ENCODE measurements around the gene SSRP1.
A peak's percentile ranks its signal among the peaks of the same experiment; 100 is the strongest.
"Not testable (repeated sequence)": the region's sequence is repeated elsewhere in the genome, so short reads cannot be mapped to it uniquely, and the experiment has no call there.

SSRP1 gene

DNA sequence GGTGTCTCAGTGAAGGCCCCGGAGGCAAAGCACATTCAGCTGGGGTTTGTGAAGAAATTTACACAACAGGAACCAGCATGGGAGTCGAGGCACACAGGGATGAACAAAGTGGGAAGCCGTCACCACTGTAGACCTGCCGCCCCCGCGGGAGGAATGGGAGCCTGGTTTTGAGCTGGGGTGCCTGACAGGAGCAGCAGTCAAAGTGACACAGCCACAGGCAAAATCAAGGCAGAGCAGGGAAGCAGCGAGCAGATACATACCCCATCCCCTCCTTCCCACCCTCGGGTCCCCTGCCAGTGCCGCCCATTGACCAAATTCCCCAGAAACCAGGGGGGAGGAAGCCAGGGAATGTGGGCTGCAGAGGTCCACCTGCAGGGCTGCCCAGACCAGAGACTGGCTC lies 23.3 kb upstream of the SSRP1 start:
- no peak for DNase-seq

- DNase-seq = no peak
These were observed 22.9 kb upstream of the SSRP1 start for GRCh38 chr11:57358543-57358961.

DNA sequence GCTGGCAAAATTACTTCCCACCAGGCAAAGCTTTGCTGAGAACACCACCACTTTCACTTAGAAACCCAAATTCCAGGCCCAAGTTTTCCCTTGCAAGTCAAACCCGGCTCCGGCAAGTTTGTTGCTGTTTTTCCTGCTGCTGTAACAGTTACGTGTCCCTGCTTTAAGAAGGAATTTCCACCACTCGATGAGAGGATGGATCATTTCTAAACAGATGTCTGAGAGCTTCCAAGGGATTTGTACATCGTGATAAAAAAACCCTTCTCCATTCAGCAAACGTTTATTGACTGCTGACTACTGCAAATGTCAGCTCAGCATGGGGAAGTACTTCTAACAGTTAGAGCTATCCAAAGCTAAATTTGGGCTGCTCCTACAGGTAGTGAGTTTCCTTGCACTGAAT lies 22.2 kb upstream of the SSRP1 start:
- no peak for DNase-seq

DNA sequence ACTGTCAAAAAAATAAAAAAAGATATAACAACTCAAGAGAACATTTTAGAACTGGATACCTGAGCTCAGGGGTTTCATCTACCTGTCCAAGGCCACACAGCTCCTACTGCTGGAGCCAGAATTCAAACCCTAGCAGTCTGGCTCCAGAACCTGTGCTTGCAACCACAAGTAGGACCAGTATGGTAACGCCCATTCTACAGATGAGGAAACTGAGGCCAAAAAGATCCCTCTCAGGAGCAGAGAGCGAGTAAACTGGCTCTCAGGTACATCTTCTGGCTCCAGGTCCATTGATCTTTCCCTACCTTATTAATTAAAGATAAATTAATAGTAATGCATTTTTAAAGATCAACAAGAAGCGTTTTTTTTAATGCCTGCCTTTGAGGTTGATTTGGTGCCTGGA lies 21.6 kb upstream of the SSRP1 start:
- no peak for DNase-seq

GRCh38 chr11:57356268-57356667 lies 20.6 kb upstream of the SSRP1 start:
- DNase-seq = no peak

DNA sequence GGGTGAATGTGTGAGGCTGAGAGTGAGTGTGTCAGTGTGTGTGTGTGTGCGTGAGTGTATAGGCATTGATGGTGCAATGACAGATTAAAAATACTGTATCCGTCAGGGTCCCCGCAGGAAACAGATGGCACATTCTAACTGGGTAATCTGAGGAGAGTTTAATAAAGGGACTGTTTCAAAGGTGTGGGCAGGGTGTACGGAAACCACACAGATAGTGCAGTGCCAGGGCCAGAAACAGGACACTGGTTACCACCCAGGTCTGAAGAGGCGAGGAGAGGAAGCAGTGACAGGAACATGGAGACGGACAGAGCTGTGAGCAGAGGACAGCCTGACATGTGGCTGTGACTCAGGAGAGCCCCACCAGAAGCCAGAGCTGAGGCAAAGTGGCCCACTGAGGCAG lies 19.0 kb upstream of the SSRP1 start:
- peak in 1 of 2 experiments; percentile 33 for DNase-seq

- no peak for DNase-seq
These were observed 18.2 kb upstream of the SSRP1 start for GRCh38 chr11:57353852-57354251.

DNA sequence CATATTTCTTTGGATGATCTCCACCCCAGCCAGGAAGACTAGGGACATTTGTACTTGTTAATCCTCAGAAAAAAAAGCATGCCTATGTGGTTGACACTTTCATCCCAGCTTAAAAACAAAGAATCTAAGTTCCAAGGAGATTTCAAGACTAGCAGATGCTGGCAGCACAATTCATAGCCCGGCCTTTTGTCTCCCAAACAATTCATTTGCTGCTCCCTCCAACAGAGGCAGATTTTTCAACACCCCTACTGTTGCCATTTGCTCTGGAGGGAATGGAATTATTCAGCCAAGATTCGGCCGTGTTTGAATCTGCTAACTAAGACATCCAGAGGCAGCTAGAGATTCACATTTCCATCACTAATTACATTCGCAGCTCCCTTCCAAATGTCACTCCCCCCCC lies 17.8 kb upstream of the SSRP1 start:
- DNase-seq = no peak

DNA sequence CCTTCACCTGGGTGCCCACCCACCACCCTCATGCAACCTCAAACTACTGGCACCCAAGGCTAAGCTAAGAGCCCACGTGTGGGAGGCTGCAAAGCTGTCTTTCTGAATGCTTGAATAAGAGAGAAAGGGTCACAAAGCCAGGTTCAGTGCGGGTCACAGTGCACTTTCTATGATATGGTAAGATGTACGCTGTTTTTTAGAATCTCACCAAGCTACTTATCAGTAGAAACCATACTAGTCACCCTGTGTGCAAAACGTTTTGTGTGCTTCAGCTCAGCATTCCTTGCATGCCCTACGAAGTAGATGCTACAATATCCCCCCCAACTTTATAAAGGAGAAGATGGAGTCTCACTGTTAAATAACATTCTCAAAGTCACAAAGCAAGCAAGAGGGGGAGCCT lies 17.3 kb upstream of the SSRP1 start:
- no peak for DNase-seq

- DNase-seq = no peak
These were observed 14.0 kb upstream of the SSRP1 start for GRCh38 chr11:57349491-57350274.

- DNase-seq = no peak
These were observed 13.1 kb upstream of the SSRP1 start for GRCh38 chr11:57348636-57349313.

DNA sequence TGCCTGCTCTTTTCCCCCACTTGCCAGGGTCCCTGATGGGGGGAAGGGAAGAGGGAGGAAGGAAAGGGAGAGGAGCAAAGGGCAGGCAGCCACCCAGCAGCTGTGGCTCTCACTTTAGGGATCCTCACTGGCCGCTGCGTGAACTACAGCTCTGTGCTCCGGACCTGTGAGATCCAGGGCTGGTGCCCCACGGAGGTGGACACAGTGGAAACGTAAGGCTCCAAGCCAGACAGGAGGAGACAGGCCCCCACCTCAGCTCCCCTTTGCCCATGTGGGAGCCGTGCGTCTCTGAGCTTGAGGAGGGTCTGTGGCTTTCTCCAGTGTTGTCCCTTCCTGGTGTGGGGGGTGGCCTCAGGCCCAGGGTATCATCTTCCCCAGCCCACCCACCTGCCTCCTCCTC lies 12.4 kb upstream of the SSRP1 start:
- DNase-seq = no peak

GRCh38 chr11:57347336-57347735 lies 11.6 kb upstream of the SSRP1 start:
- no peak for DNase-seq

DNA sequence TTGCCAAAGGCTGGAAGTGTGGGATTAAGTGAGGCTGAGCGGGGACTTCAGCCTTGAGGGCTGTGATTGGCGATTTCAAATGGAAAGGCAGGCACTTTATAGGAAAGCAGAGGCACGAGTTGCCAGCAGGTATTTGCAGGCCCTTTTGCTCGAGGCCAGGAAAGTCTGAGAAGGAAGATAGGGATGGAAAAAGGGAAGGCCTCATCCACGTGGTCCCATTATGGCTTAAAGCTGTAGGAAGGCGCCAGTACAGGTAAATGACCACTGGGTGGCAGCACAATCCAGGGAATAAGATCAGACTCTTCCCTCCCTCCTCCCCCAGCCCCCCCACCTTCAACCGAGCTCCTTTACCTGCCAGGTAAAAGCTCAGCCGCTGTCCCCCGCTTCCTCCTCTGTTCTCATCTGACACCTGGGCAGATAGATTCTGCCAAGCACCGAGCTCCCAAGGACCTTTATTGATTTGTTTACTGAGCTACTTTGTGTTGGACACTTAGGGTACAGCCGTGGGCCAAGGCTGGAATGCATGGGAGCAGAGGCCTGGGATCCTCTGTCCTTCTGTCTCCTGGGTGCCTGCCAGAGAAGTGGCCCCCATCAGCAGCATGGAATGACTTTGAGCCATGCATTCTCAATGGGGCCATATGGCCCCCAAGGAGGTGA lies 10.0 kb upstream of the SSRP1 start:
- DNase-seq = peak; percentile 55 to 56

DNA sequence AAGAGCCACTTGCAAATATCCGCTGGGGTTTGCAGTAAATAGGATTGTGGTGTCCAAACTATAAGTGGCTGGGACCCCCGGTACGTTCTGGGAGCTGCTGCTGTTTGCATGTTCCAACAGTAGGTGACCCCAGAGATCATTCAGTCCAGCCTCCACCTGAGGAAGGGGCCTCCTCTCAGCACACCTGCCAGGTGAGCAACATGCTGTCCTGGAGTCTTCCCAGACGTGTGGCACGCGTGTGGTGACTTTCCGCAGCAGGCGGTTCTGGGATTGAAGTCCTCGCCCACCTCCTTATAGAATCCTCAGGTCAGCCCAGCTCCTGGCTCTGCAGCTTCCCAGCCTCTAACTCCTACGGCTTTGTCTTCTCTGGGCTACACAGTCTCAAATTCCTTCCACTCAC lies 9.1 kb upstream of the SSRP1 start:
- DNase-seq = no peak

GRCh38 chr11:57343825-57344224 lies 8.1 kb upstream of the SSRP1 start:
- no peak for DNase-seq

DNA sequence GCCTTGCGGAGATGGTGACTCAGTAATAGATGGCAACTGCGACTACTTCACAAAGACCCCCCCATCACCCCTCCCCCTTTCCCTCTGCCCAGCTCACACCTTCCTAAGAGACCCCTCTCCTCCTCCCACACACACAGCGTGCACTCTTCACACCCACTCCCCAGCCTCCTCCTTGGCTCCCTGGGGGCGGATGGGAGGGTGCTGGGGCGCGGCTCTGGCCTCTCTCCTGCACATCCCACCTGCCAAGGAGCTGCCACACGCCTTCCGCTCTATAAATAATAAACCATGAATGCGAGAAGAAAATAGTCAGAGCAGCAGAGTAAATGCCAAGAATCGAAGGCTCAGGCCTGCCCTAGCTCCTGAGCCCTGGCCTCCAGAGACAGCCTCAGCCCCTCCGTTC lies 7.0 kb upstream of the SSRP1 start:
- no peak for DNase-seq

DNA sequence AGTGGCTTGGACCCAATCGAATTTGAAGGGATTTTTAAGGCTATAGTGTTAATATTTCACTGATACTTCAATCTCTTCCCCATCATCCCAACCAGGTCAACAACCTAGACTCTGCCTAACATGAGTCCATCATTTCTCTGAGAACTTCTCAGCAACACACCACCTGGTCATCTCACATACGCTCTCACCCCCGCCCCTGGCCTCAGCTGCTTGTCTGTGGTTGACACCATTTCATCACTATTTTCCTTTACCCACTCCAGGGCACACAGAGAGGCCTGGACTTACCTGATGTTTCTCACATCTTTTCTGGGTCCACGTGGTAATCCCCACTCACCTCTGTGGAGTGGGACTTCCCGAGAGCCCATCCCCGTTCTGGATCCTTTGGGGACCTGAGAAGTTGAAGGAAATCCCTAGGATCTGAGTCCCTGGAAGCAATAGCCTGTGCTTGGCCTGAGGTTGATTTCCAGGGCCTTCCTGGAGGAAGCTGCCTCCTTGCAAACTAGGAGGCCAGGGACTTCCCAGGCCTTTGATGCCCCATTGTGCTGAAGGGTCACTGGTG lies 5.6 kb upstream of the SSRP1 start:
- DNase-seq = no peak

DNA sequence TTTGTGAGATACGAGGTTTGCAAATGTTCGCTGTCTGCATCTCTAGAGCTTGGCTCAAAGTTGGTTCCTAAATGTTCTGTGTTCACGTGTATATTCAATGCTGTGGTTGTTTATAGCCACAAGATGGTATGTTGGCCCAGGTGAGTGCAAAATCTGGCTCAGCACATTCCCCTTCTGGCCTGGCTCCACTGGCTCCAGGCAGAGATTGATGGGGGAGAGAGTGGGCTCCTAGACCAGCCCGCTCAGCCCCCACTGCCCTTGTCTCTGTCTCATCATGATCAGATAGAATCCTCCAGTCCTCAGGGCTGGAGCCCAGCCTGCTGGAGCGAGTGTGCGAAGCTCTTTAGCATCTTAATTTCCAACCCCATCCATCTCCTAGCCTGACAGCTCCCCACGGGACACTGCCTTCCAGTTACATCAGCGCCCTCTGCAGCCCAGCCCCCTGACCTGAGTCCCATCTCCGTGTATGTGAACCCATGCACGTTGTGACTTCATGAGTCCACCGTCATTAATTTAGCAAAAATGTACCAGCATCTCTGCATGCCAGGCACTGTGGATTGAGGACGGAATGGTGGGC lies 4.4 kb upstream of the SSRP1 start:
- DNase-seq = no peak

- no peak for DNase-seq
These were observed 3.6 kb upstream of the SSRP1 start for GRCh38 chr11:57339328-57339727.

- no peak for DNase-seq
These were observed 2.5 kb upstream of the SSRP1 start, which contains the start of gene P2RX3 for GRCh38 chr11:57338142-57338541. Gene P2RX3 (plus strand): TSS chr11:57338352. CDS start chr11:57338551, 199 bp downstream.

- DNase-seq = not testable (repeated sequence)
These were observed 1.2 kb upstream of the SSRP1 start for GRCh38 chr11:57336856-57337255.

DNA sequence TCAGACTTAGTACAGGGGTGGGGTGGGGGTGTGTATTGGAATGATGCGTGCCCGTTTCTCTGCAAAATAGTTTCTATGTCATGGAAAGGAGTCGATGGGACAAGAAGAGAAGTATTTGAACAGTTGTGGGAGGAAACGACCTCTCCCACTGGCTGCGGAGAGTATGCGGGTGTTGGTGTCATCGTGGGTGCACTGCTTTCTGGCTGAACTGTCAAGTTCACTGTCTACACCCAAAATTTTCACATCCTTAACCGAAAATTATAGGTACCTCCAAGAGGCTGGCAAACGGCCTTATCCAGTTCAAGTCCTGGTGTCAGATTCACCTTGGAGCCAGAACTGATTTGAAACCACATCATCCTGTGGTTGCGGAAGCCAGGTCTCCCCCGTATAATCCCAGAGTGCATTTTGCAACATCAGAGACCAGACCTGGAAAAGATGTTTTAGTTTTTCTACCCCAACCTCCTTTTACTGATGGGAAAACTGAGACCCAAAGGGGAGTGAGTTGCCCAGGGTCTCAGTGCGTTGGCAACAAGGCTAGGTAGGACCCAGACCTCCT lies 497 bp upstream of the SSRP1 start:
- DNase-seq = peak; percentile 25 to 44

All from AML-193 (cell line).